Measurements from ENCODE around the gene NRF1.

NRF1 gene

DNA sequence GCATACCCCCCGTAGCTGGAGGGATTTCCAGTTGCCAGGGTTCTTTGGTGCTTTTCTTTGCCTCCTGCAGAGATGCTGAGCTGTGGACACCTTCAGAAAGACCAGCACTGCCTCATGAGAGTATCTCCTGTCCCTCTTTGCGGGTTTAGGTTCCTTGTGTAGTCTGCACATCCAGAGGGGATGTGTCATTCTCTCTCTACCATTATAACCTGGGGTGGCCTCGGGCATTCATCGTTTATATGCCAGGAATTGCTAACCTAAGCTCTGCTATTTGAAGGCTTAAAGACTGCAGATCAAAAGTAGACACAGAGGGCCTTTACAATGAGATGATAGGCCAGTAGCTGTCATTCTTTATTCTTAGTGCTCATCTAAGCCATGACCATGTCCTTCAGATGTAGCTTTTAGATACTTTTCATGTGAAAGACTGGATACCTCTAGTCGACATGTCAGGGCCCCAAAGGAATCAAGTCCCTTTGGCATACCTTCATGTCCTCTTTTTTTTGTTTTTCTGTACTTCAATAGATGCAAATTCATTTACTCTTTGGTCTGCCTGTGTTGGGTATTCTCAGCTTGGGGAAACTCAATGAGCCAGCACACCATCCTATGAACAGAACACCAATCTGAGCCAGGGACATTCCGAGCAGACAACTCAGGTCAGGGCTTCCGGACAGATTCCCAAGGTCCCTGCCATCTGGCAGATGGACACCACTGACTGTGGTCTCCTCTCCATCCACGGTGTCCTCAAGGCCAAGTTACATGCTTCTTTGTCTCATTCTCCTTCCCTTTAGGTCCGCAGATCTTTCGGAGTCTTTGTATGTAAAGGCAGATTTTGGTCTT, 129.3 kb downstream of the NRF1 start:
- no peak for DNase-seq (ENCODE audit: low read depth in 2 of 2)

DNA sequence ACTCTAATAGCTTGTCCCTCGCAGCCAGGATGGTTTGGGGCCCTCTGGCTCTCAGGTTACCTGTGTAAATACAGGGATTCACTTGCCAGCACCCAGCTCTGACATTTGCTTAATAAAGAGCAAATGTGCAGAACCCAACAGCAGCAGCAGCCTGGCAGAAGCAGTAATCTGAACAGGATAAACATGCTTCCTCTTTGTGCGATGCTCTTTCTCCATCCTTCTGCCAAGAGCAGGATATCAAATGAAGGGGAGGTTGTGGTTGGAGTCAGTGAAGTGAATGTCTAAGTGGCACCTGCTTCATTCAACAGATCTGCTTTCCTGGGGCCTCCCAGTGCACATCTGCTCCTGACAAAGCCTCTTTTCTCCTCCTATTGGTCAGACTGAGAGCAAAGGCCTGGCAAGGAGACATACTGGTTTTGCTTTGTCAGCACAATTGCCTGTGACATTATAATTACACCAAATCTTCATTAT, 130.3 kb downstream of the NRF1 start:
- DNase-seq (ENCODE audit: low read depth in 2 of 2), result no peak

DNA sequence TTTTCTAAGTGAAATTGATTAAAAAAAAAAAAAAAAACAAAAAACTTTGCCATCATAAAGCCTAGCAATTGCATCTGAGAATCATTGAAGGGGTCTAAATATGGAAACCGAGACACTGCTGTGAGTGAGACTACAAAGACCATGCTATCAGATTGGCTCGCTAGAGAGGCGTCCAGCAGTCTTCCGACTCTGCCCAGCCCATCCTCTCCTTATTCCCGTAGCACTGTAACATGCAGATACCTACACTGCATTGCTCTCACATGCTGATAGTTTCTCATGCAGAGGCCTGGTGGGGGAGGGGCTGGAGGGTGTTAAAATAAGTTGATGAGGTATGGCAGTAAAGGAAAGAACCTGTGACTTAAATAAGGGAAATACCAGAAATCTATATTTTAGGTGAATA, 130.7 kb downstream of the NRF1 start:
- no peak for DNase-seq (ENCODE audit: low read depth in 2 of 2)

DNA sequence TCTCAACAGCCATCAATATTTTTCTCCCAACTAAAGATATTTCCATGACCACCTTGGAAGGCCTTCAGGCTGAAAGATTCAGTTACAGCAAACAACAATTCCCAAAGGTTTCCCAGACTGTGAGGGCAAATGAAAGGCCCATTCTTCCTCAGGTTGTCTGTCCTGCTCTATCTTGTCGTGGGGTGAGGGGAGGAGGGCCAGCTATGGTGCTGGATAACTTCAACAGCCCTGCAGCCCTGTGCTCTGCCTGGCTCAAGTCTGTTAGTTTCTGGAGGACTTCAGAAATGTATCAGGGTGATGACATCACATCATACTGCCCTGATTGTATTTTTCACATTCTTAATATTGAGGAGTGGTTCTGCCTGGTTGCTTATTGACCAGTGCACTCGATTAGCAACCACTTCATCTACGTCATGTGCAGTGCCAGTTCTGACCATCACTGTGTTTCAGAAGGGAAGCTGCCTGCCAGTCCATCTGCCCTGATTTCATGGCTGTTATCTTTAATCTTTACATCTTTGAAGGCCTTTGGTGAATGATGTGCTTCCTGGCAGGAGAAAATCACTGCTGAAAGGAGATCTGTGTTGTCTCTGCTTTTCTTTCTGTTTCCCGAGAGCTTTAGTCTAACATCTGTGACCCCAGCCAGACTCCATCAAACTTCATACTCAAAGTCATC, 135.5 kb downstream of the NRF1 start:
- no peak for DNase-seq (ENCODE audit: low read depth in 2 of 2)

DNA sequence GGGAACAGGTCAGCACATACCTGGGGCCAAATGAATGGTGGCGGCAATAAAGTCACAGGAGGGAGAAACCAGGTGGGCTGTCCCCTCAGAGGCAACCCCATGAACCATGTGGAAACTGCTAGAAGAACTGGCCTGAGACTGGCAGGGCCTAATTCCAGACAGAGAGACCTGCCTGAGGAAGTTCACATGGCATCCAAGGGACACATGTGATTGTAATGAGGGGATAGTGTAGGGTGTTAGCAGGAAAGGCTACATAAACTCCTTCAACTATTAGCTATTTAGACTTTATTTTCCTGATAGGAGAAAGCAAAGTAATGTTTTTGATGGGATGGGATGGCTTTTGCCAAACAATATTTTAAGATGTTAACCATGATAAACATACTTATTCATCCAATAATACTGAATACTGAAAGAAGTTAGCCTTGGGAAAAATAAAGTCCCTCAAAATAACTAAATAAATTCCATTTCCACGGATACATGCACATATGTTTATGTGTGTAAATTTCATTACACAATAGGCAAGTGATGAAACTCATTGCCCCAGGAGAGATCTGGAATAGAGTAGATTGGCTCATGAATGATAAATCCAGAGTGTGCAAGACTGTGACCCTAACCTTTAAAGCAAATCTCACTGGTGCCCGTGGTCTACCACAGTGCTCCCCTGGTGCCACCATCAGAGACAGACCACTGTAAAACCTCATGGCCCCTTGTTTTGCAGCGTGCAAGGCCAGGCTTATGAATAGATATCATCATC, 137.0 kb downstream of the NRF1 start:
- no peak for DNase-seq (ENCODE audit: low read depth in 2 of 2)

DNA sequence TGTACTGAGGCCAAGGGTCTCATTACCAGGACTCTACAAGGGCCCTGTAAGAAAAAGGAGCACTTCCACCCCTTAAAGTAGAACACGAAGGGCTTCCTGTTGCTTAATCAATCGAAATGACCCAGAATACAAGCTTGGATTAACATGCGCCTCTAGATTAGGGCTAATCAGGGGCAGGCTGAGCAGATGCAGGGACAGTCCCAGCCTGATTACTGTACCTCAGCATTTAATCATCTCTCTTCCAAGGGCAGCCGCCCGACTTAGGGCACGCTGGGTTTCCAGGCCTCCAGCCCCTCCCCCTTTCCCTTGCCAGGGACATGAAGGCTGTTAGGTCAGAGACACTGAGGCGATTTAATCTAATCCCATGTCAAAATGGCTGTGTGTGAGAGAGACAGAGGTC, 138.6 kb downstream of the NRF1 start:
- no peak for DNase-seq (ENCODE audit: low read depth in 2 of 2)

DNA sequence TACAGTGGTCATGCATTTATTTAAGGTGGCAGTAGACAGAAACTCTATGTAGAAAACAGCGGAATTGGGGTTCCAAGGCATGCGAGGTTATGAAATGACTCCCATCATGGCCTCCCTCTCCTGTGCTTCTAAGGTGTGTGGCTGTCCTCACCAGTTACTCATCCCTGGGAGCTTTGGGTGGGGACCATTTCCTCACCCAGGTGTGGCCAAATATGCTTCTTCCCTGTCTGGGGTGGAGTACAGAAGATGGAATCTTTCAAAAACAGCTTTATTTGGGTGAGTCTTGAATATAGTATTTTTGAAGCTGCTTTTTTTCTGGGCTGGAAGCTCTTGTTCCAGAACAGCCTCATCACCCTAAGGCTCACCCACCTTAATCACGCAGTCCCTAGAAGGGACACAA, 139.0 kb downstream of the NRF1 start:
- DNase-seq (ENCODE audit: low read depth in 2 of 2), result no peak

DNA sequence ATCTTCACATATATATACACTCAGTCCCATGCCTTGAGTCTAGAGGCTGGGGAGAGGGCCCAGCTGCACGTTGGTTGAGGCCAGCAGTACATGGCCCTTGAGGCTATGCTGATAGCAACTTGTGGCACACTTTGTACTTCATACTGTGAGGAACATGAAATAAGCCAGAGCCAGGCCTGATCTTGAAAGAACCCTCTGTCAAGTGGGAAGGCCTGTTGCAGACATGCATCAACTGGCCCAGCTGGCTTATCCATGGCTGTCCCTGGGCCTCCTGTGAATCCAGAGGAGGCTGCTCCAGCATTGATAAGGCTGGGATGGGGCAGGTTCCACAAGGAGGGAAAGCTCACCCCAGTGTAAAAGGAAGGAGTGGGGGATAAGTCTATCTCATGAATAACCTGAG, 140.4 kb downstream of the NRF1 start:
- DNase-seq (ENCODE audit: low read depth in 2 of 2), result no peak

DNA sequence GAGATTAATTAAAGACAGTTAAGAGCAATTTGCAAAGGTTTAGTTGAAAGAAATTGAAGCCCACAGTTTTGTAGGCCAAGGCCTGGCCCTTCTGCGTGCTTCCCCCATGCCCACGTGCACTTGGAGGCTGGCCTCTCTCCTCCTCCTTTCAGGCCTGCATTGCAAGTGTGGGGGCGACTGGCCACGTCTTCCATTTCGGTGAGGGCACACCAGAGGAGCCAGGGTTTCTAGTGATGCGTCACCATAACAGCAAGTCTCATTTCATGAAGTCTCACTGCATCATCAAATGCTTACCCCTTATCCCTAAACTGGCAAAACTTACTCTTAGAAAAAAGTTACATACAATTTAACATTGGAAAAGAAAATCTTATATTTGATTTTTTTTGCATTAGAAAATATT, 141.2 kb downstream of the NRF1 start:
- peak in 1 of 2 donors; percentile 8 for DNase-seq (ENCODE audit: low read depth in 2 of 2)

DNA sequence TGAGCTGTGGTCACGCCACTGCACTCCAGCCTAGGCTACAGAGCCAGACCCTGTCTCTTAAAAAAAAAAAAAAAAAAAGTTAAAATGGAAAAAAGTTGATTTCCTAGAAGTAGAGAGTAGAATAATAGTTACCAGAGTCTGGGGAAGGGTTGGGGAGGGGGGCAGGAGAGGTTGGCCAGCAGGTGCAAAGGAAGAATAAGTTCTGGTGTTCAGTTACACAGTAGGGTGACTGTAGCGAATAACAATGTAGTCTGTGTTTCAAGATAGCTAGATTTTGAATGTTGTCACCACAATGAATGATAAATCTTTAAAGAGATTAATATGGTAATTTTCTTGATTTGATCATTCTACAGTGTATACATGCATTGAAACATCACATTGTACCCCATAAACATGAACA, 142.9 kb downstream of the NRF1 start:
- no peak for DNase-seq (ENCODE audit: low read depth in 2 of 2)

DNA sequence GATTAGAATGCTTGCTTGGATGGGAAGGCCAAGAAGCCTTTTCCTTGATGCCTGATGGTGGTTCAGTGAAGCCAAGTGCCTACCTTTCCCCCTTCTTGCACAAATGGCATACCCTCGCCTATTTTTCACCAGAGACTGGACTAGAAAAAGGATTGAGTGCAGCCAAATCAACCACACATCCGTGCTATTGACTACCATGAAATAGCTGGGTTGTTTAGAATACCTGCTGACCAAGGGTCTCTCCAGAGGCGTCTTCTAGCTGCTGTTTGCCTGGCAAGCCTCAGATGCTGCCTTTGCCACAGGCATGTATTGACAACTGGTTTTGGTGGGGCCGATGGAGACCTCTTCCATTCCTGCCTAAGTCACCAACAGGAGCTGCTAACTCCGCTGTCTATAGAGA, 146.5 kb downstream of the NRF1 start:
- no peak for DNase-seq (ENCODE audit: low read depth in 2 of 2)

DNA sequence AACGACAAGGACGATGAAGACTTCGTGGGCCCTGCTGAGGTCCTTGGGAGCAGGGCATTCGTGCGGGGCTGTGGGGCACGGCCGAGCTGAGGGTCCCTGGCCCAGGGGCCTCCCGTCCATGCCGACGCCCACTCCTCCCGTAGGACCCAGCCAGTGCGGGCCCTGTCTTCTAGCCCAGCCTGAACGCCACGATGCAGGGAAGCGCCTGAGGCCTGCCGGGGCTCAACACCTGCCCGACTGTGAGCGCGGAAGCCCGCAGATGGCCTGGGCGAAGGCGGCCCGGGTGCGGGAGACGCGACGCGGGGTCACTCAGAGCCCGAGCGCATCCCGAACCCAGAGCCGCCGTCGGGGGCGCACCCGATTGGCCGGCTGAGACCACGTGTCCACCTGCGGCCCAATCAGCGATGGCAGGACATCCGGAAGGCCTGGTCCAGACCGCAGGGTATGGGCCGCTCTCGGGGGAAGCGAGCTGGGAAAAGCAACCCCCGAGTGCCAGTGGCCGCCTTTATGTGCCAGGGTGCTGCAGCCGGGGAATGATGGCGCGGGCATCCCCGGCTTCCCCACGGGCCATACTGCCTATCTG, 151.0 kb downstream of the NRF1 start:
- no peak for DNase-seq (ENCODE audit: low read depth in 2 of 2)

DNA sequence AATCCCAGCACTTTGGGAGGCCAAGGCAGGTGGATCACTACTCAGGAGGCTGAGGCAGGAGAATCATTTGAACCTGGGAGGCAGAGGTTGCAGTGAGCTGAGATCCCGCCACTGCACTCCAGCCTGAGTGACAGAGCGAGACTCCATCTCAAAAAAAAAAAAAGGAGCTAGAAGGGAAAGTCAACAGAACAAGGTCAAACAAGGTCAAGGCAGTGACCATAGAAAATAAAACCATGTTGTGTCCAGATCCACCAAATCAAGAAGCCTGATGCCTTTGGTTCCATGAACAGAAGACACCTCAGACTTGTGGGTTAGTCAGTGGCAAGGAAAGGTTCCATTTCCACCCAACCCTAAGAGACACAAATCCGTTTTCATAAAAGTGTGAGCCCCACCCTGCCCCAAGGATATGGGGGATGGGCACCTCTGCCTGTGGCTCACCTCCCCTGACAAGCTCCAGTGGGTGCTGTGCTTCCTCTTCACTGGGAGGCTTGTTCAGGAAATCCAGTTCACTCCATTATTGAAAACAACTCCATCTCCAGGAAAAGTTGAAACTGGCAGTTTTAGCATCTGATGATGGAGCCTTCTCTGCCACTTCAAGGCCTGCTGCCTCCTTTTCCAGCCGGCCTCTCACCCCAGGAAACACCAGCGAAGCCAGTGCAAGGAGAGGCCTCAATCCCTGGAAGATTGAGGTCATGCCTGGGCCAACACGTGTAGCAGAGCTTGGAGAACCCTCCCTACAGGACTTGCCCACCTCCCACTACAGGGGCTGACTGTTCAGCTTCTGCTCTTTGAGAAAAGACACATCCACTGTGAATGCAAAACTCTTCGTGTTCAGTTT, 152.9 kb downstream of the NRF1 start:
- DNase-seq (ENCODE audit: low read depth in 2 of 2), result no peak

DNA sequence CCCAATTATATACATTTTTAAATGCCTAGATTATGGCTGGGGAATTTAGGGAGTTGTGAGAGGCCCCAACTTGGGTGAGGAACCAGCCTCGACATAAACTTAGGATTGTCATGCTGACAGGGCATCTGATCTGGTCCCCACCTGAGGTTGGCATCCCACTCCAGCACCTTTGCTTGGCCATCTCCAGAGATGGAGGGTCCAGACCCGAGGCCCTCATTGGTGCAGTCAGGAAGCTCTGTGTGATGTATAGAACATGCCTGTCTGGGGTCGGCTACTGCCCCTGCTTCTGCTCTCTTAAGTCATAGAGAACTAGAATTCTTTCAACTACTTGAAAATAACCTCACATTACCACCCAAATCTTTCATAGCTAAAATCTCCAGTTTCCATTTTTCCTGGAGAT, 153.8 kb downstream of the NRF1 start:
- no peak for DNase-seq (ENCODE audit: low read depth in 2 of 2)

DNA sequence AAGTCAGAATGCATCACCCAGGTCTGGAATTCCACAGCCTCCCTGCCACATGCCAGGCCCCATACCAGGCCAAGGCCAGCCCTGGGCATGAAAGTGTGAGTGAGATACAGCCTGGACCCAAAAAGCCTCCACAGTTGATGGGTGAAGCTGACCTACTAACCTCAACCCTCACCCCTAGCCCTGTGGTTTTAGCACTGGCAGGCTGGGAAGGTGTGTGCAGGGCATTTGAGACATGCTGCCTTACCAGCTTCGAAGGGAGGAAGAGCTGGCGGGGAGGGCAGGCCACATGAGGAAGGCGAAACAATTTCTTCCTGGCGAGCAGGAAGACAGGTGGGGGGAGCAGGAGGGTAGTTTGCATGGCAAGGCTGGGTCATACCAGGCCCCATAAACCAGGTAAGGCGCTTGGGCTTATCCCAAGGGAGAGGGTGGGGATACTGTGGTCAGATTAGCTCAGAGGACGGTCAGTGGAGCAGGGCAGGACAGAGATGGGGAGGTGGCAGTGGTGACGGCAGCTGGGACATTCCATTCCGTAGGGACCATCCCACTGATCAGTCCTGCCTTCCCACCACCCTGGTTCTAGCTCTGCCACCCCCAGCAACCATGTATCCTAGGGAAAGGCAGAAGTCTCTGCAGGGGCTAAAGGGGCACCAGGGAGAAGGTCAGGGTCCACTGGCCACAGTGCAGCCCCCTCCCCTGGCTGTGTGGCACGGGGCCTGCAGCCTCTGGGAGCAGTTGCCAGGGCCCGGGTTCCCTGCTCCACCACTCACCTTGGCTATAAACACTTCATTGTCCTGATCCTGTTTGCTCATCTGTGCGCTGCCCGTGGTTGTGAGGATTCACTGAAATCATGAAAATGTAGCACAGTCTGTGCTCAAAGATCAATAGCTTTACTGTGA, 155.8 kb downstream of the NRF1 start:
- DNase-seq (ENCODE audit: low read depth in 2 of 2), result no peak

DNA sequence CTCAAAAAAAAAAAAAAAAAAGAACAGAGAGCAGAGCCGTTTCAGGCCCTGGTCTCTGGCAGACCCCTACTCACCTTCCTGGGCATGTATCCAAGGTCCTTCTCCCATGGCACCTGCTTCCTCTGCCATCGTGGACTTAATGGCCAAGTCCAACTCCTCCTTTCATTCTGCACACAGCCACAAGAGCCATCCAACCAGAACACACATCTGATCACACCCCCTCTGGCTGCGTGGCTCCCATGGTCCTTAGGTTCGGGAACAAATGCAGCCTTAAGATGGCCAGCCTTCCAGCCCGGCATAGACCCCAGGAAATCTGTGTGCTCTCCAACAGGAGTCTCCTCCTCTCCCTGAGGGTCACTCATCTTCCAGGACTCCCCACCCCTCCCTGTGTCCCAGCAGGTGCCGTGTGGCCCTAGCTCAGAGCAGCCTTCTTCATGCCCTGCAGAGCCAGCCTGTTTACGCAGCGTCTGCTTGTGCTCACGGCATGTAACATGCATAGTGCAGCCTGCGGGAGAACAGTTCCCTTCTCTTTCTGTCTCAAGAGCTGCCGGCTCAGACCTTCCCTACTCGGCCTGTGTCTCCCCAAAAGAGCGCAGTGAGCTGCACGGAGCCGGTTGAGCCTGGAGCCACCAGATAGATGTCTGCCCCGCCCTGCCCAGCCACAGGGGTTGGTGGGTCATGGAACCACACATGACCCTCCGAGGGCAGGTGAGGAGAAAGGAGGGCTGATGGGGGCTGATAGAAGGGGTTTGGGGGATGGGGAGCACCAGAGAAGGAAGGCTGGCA, 157.3 kb downstream of the NRF1 start:
- no peak for DNase-seq (ENCODE audit: low read depth in 2 of 2)

DNA sequence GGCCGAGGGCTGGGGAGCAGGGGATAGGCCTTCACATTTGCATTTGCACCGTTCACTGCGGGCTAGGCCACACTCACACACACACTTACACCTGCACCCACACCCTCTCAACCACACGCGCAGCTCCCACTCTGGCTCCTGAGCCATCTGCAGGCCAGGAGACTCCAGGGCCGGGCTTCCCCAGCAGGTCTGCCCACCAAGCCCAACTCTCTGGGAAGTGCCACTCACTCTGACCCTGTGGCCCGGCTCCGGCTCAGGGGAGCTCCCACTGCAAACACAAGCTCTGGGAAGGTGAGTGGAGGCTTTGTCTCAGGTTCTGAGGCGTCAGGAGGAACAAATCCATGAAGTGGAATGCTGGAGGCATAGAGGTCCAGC, 157.9 kb downstream of the NRF1 start:
- DNase-seq (ENCODE audit: low read depth in 2 of 2), result no peak

DNA sequence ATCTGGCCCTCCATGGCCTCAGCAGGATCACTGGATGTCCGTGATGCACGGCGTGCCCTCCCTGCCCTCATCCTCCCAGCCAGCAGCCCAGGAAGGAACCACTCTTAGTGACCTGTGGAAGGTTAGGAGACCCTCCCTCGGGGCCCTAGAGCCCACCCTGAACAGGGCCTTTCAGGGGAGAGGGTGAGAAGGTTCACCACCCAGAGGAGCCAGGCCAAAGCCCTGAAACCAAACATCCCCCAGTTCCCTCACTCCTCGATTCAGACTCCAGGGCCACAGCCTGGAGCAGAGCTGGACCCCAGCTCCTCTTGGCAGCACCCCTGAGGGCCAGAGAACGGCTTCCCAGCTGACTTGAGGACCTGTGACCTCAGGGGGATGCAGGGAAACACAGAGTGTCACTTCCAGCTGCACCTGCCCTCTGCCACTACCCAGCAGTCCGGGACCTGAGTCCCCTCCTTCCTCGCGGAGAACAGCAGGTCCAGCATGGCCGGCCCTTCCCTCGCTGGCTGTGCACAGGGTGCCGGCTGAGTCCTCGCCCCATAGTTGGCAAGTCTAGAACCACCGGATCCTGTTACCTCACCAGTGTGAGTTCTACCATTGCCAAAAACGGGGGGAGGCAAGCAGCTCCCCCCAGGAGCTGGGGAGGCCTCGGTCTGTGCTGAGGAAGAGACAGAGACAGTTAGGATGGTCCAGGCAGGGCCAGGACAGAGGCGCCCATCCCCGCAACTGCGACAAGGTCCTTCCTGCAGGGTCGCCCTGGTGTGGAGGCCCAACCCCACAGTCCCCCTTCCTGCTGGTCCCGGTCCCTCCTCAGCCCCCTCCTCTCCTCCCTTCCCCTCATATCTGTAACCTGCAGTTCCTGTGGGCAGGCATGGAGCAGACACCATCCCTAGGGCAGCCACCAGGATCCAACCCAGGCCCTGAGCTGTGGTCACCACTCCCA, 158.6 kb downstream of the NRF1 start:
- DNase-seq (ENCODE audit: low read depth in 2 of 2), result no peak
